Measurements from ENCODE around the gene C1orf167. TPM values are rescaled to one million over a fixed set of nuclear protein-coding genes. Genes with fewer than 3 reads are reported as not detected.

The C1orf167 gene
- total RNA-seq, 1 experiment from 2014 or later = 0.39 TPM

- no peak overlapping the region for H3K27ac Mint-ChIP-seq
- no peak overlapping the region for H2BK15ac ChIP-seq (ENCODE audit: low read depth, low read length)
- H2AFZ ChIP-seq (ENCODE audit: low read length) = no peak overlapping the region
- H3T11ph ChIP-seq (ENCODE audit: low read length) = no peak overlapping the region
- H3K9me3 Mint-ChIP-seq = no peaks in the 10 kb centered on the region; a peak in 1 of 5 replicates
- no peaks in the 10 kb centered on the region for H3K27me3 Mint-ChIP-seq (ENCODE audit: low read depth)
- no peak overlapping the region for H3K23ac ChIP-seq (ENCODE audit: insufficient read length, low read depth, low read length)
- no peak overlapping the region for H2AK5ac ChIP-seq (ENCODE audit: insufficient read length, low read length)
- no peak overlapping the region for H3K56ac ChIP-seq (ENCODE audit: insufficient read length, low read depth, low read length)
- no peak overlapping the region for H3K9ac ChIP-seq (ENCODE audit: extremely low read depth, insufficient read length, low read length)
- TF ChIP-seq CTCF (conservative IDR thresholded peaks at IDR 0.05) = no peak
- H4K5ac ChIP-seq (ENCODE audit: insufficient read length, low read depth, low read length) = no peak overlapping the region
- H2BK5ac ChIP-seq (ENCODE audit: insufficient read length, low read length) = no peak overlapping the region
- no peak overlapping the region for H2BK20ac ChIP-seq (ENCODE audit: low read depth, low read length, poor library complexity, severe bottlenecking)
- H3K18ac ChIP-seq (ENCODE audit: insufficient read length, low read depth, low read length) = no peak overlapping the region
- no peaks in the 10 kb centered on the region for H3K79me2 ChIP-seq (ENCODE audit: insufficient read depth, low read length)
- peaks cover 4% of the 10 kb centered on the region; the same call in 1 of the 2 replicates for H3K4me1 ChIP-seq (ENCODE audit: insufficient read depth, low read length)
- no peaks in the 10 kb centered on the region for H3K27me3 ChIP-seq (ENCODE audit: insufficient read depth, low read length)
- H3K4ac ChIP-seq (ENCODE audit: low read depth, low read length) = no peak overlapping the region
- no peaks in the 10 kb centered on the region for H4K20me1 ChIP-seq (ENCODE audit: control insufficient read depth, insufficient read depth, insufficient read length)
- peaks cover 27 to 32% of the 10 kb centered on the region in 2 experiments for H3K4me1 Mint-ChIP-seq
- H3K4me3 Mint-ChIP-seq = no peak overlapping the region
- H3K36me3 Mint-ChIP-seq (ENCODE audit: insufficient read depth in 1 of 3, low read depth in 3 of 3) = peaks cover 0 to 22% (median 10%) of the 10 kb centered on the region in 3 experiments; a peak in 5 of 7 replicates
- H2BK120ac ChIP-seq (ENCODE audit: low read depth, low read length, poor library complexity, severe bottlenecking) = no peak overlapping the region
- H3K79me1 ChIP-seq (ENCODE audit: insufficient read depth, low read depth, low read length, poor library complexity, severe bottlenecking) = no peaks in the 10 kb centered on the region
- no peaks in the 10 kb centered on the region for H3K9me3 ChIP-seq (ENCODE audit: control insufficient read depth, low read depth, low read length)
- no peak for DNase-seq
- H3K4me2 ChIP-seq (ENCODE audit: insufficient read depth, insufficient read length, low read length) = no peak overlapping the region
- H4K8ac ChIP-seq (replicated peaks; ENCODE audit: insufficient read length, low read depth, low read length) = no peak overlapping the region
- no peak overlapping the region for H4K91ac ChIP-seq (ENCODE audit: insufficient read length, low read depth, low read length)
- H3K14ac ChIP-seq (ENCODE audit: insufficient read depth, low read length) = no peak overlapping the region
- H2BK12ac ChIP-seq (ENCODE audit: insufficient read length, low read depth, low read length) = no peak overlapping the region
- H3K23me2 ChIP-seq (ENCODE audit: insufficient read length, low read depth, low read length, poor library complexity, severe bottlenecking) = peaks cover 3% of the 10 kb centered on the region
- no CpG with 5 or more reads among the region's 4 CpGs for WGBS (ENCODE audit: extremely low coverage, insufficient read length, low lambda C conversion rate)
- no peak overlapping the region for H3K27ac ChIP-seq (ENCODE audit: insufficient read length, low read depth, low read length)
These were observed 20.5 kb upstream of the C1orf167 start for GRCh38 chr1:11741482-11741881.
